Tibial nerve (tissue), 4 donors: ENCODE data around the gene SRPK3.
"Not testable (repeated sequence)": the region's sequence is repeated elsewhere in the genome, so short reads cannot be mapped to it uniquely, and the experiment has no call there.

Experiments used
- CTCF ChIP-seq, 5 experiments: fragments of 200-600 bp in 3 of 5; fragments of 450-650 bp in 2 of 5; sonication (generic) in 3 of 5; IDR thresholded peaks; one replicate each; pipeline ENCODE4 v1.5.1; 2016 to 2019; ENCODE audit warnings: antibody characterized with exemption in 5 of 5, mild to moderate bottlenecking in 3 of 5, moderate library complexity in 2 of 5
- EP300 ChIP-seq, 2 donors: sonication (generic); formaldehyde crosslinking; IDR thresholded peaks; one replicate each; pipeline ENCODE4 v1.6.1; 2017; ENCODE audit warnings: antibody characterized with exemption in 2 of 2, mild to moderate bottlenecking in 1 of 2
- POLR2A ChIP-seq, 2 donors: fragments of 450-650 bp; IDR thresholded peaks; one replicate each; pipeline ENCODE4 v1.6.1; 2017; ENCODE audit warnings: antibody characterized with exemption in 2 of 2, mild to moderate bottlenecking in 2 of 2, moderate library complexity in 2 of 2

- TF ChIP-seq CTCF, POLR2A, EP300 (IDR thresholded peaks at IDR 0.05): not testable (repeated sequence)
Measured at GRCh38 chrX:153749017-153749416, 31.8 kb upstream of the SRPK3 start.
